ENCODE data around the gene MSANTD1. TPM values are rescaled to one million over a fixed set of nuclear protein-coding genes. Genes with fewer than 3 reads are reported as not detected.

Gene MSANTD1
- polyA plus RNA-seq, 1 donor from 2014 or later, result 12.7 TPM

GRCh38 chr4:3207531-3208037 lies 41.4 kb upstream of the MSANTD1 start:
- Histone ChIP-seq H3K27ac (ENCODE audit: low read length) (no peak overlapping the region), H3K9ac (ENCODE audit: low read length) (no peak overlapping the region), H2AFZ (ENCODE audit: low read depth, low read length) (no peak overlapping the region), H3K79me2 (replicated peaks; ENCODE audit: insufficient read depth, low read length) (no peaks in the 10 kb centered on the region), H4K20me1 (ENCODE audit: insufficient read depth) (no peaks in the 10 kb centered on the region), H3K9me3 (ENCODE audit: low read length) (no peaks in the 10 kb centered on the region), H3K4me2 (ENCODE audit: low read length) (no peak overlapping the region), H3K27me3 (ENCODE audit: insufficient read depth, low read depth, low read length) (no peaks in the 10 kb centered on the region), H3K9me2 (ENCODE audit: insufficient read depth, low read length) (no peaks in the 10 kb centered on the region), H3K36me3 (ENCODE audit: insufficient read depth, low read length) (peaks cover 14% of the 10 kb centered on the region), H3F3A (ENCODE audit: insufficient read depth, low read length, poor library complexity, severe bottlenecking) (no peaks in the 10 kb centered on the region), H3K4me3 (ENCODE audit: low read length) (no peak overlapping the region)
- TF ChIP-seq REST (IDR thresholded peaks at IDR 0.05; ENCODE audit: borderline replicate concordance) (no peak), RAD21 (conservative IDR thresholded peaks at IDR 0.05) (no peak), EZH2 (IDR thresholded peaks at IDR 0.05; ENCODE audit: borderline replicate concordance, insufficient read depth, low read length, poor library complexity, severe bottlenecking) (no peak), TAF1 (IDR thresholded peaks at IDR 0.05; ENCODE audit: low read depth) (no peak), SMC3 (conservative IDR thresholded peaks at IDR 0.05; ENCODE audit: poor library complexity) (no peak), CTCF (IDR thresholded peaks at IDR 0.05; ENCODE audit: poor library complexity, severe bottlenecking) (no peak)

GRCh38 chr4:3208826-3209225 lies 40.1 kb upstream of the MSANTD1 start:
- H3K4me2 ChIP-seq (ENCODE audit: low read length), result no peak overlapping the region
- H3K9me3 ChIP-seq (ENCODE audit: low read length), result no peaks in the 10 kb centered on the region
- no peaks in the 10 kb centered on the region for H3F3A ChIP-seq (ENCODE audit: insufficient read depth, low read length, poor library complexity, severe bottlenecking)
- no peak overlapping the region for H3K9ac ChIP-seq (ENCODE audit: low read length)
- no peak overlapping the region for H3K27ac ChIP-seq (ENCODE audit: low read length)
- no peaks in the 10 kb centered on the region for H3K79me2 ChIP-seq (replicated peaks; ENCODE audit: insufficient read depth, low read length)
- H3K36me3 ChIP-seq (ENCODE audit: insufficient read depth, low read length), result peaks cover 19% of the 10 kb centered on the region
- no peak overlapping the region for H3K4me3 ChIP-seq (ENCODE audit: low read length)
- H3K27me3 ChIP-seq (ENCODE audit: insufficient read depth, low read depth, low read length), result no peaks in the 10 kb centered on the region
- H2AFZ ChIP-seq (ENCODE audit: low read depth, low read length), result no peak overlapping the region
- H3K9me2 ChIP-seq (ENCODE audit: insufficient read depth, low read length), result no peaks in the 10 kb centered on the region
- H4K20me1 ChIP-seq (ENCODE audit: insufficient read depth), result no peaks in the 10 kb centered on the region
- TF ChIP-seq CTCF (IDR thresholded peaks at IDR 0.05; ENCODE audit: poor library complexity, severe bottlenecking) (no peak), TAF1 (IDR thresholded peaks at IDR 0.05; ENCODE audit: low read depth) (no peak), EZH2 (IDR thresholded peaks at IDR 0.05; ENCODE audit: borderline replicate concordance, insufficient read depth, low read length, poor library complexity, severe bottlenecking) (no peak), REST (IDR thresholded peaks at IDR 0.05; ENCODE audit: borderline replicate concordance) (no peak), POLR2AphosphoS5 (IDR thresholded peaks at IDR 0.05) (no peak), EP300 (conservative IDR thresholded peaks at IDR 0.05; ENCODE audit: poor library complexity, severe bottlenecking) (no peak), MXI1 (conservative IDR thresholded peaks at IDR 0.05; ENCODE audit: poor library complexity, severe bottlenecking) (no peak), SMC3 (conservative IDR thresholded peaks at IDR 0.05; ENCODE audit: poor library complexity) (no peak), RAD21 (conservative IDR thresholded peaks at IDR 0.05) (no peak)

Measured in neural cell (in vitro differentiated cells).